Measurements from ENCODE around the gene VPS54. TPM values are rescaled to one million over a fixed set of nuclear protein-coding genes. Genes with fewer than 3 reads are reported as not detected.
"Not testable (repeated sequence)": the region's sequence is repeated elsewhere in the genome, so short reads cannot be mapped to it uniquely, and the experiment has no call there.

VPS54 gene
- total RNA-seq, 2 experiments from 2014 or later: 15.2 to 16.0 TPM

- DNase-seq: no peak
- Mint-ChIP-seq H3K27me3 (no peaks in the 10 kb centered on the region), H3K36me3 (peaks cover 25% of the 10 kb centered on the region), H3K4me1 (peaks cover 38% of the 10 kb centered on the region), H3K9me3 (no peaks in the 10 kb centered on the region), H3K4me3 (no peak overlapping the region), H3K27ac (no peak overlapping the region)
- POLR2A ChIA-PET: no interaction called here
- ATAC-seq (ENCODE audit: low read depth): no peak
Observed at GRCh38 chr2:64015898-64016297, 3.3 kb downstream of the VPS54 start.

GRCh38 chr2:64015391-64015790 is 3.8 kb downstream of the VPS54 start:
- no peak overlapping the region for H3K27ac Mint-ChIP-seq
- no peaks in the 10 kb centered on the region for H3K27me3 Mint-ChIP-seq
- H3K9me3 Mint-ChIP-seq: no peaks in the 10 kb centered on the region
- no peak for DNase-seq
- POLR2A ChIA-PET: no interaction called here
- H3K4me1 Mint-ChIP-seq: peaks cover 38% of the 10 kb centered on the region
- peaks cover 25% of the 10 kb centered on the region for H3K36me3 Mint-ChIP-seq
- no peak for ATAC-seq (ENCODE audit: low read depth)
- no peak overlapping the region for H3K4me3 Mint-ChIP-seq

DNA sequence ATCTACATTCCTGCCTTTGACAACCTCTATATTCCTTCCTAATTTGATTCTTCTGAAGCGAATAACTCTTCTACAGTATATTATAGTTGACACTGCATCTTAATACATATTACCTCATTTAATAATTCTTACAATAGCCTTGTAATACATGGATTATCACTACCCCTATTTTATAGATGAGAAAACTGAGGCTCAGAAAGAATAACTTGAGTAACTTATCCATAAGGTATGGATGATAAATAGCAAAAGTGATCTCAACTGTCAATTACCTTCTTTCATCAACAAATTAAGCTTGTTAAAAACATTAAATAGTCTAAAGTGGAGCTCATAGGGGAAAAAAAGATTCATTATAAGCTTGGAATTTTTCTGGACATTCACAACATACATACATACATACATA is 4.6 kb downstream of the VPS54 start:
- Mint-ChIP-seq H3K36me3 (peaks cover 29% of the 10 kb centered on the region), H3K4me1 (peaks cover 33% of the 10 kb centered on the region), H3K9me3 (no peaks in the 10 kb centered on the region), H3K27ac (no peak overlapping the region), H3K4me3 (no peak overlapping the region), H3K27me3 (no peaks in the 10 kb centered on the region)
- POLR2A ChIA-PET: no interaction called here
- ATAC-seq (ENCODE audit: low read depth) (no peak), DNase-seq (no peak)

DNA sequence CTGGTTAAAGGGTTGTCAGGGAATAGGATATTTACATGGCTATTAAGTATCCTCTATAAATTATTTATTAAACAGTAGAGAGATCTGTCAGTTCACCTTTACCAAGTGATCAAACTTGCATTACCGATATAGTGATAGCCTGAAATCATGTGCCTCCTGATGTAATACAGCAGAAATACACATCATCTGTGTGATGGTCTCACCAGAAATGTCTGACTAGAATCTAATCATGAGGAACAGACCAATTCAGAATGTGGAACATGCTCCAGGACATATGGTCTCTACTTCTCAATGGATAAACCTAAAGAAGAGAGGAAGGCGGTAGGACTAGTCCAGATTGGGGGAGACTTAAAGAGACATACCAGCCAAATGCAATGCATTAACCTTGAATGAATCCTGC is 6.2 kb downstream of the VPS54 start:
- ATAC-seq (ENCODE audit: low read depth) (no peak), DNase-seq (no peak)
- Mint-ChIP-seq H3K27ac (no peak overlapping the region), H3K4me3 (no peak overlapping the region), H3K36me3 (peaks cover 30% of the 10 kb centered on the region), H3K27me3 (no peaks in the 10 kb centered on the region), H3K9me3 (no peaks in the 10 kb centered on the region), H3K4me1 (peaks cover 28% of the 10 kb centered on the region)
- POLR2A ChIA-PET: no interaction called here

DNA sequence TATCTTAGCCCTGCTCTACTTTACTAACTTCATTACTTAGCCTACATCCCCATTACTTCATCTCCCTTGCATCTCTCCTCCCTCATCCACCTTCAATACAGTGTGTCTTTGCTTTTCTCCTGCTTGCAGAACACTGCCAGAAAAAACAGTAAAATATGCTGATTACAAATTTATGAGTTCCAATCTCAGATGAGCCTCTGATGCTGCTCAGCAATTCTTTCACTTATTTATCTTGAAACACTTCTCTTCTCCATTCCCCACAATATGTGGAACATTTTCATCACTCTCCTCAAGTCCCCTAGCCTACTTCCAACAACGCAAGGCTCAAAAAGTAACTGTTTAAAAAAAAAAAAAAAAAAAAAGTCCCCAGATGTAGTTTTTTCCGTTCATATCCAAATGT is 7.1 kb downstream of the VPS54 start:
- POLR2A ChIA-PET: no interaction called here
- no peak for DNase-seq
- H3K4me3 Mint-ChIP-seq: no peak overlapping the region
- no peak overlapping the region for H3K27ac Mint-ChIP-seq
- H3K36me3 Mint-ChIP-seq: peaks cover 35% of the 10 kb centered on the region
- H3K27me3 Mint-ChIP-seq: no peaks in the 10 kb centered on the region
- H3K4me1 Mint-ChIP-seq: peaks cover 26% of the 10 kb centered on the region
- H3K9me3 Mint-ChIP-seq: peaks cover under 1% of the 10 kb centered on the region
- no peak for ATAC-seq (ENCODE audit: low read depth)

GRCh38 chr2:64008434-64009009 is 10.7 kb downstream of the VPS54 start:
- no peak overlapping the region for H3K27ac Mint-ChIP-seq
- H3K9me3 Mint-ChIP-seq: peaks cover 7% of the 10 kb centered on the region
- H3K27me3 Mint-ChIP-seq: no peaks in the 10 kb centered on the region
- no peak overlapping the region for H3K4me3 Mint-ChIP-seq
- DNase-seq: no peak
- peaks cover 17% of the 10 kb centered on the region for H3K4me1 Mint-ChIP-seq
- no peak for ATAC-seq (ENCODE audit: low read depth)
- POLR2A ChIA-PET: no interaction called here
- H3K36me3 Mint-ChIP-seq: peaks cover 40% of the 10 kb centered on the region

DNA sequence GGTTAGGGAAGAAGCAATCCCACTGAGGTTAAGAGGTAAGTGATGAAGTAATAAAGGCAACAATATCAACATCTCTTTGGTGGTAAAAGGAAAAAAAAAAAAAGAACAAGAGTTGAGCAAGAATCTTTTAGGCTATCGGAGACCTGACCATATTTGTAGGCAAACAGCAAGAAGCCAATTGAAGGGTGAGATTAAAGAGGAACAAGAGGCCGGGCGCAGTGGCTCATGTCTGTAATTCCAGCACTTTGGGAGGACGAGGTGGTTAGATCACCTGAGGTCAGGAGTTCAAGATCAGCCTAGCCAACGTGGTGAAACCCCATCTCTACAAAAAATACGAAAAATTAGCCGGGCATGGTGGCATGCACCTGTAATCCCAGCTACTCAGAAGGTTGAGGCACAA is 11.3 kb downstream of the VPS54 start:
- no peak overlapping the region for H3K27ac Mint-ChIP-seq
- no peak for DNase-seq
- H3K9me3 Mint-ChIP-seq: peaks cover 7% of the 10 kb centered on the region
- no peaks in the 10 kb centered on the region for H3K27me3 Mint-ChIP-seq
- no peak overlapping the region for H3K4me3 Mint-ChIP-seq
- peaks cover 14% of the 10 kb centered on the region for H3K4me1 Mint-ChIP-seq
- H3K36me3 Mint-ChIP-seq: peaks cover 37% of the 10 kb centered on the region
- POLR2A ChIA-PET: no interaction called here
- ATAC-seq (ENCODE audit: low read depth): no peak

GRCh38 chr2:64005707-64006356 is 13.4 kb downstream of the VPS54 start:
- Mint-ChIP-seq H3K36me3 (peaks cover 45% of the 10 kb centered on the region), H3K9me3 (peaks cover 7% of the 10 kb centered on the region), H3K27me3 (no peaks in the 10 kb centered on the region), H3K4me3 (no peak overlapping the region), H3K4me1 (peaks cover 7% of the 10 kb centered on the region), H3K27ac (no peak overlapping the region)
- DNase-seq (no peak), ATAC-seq (ENCODE audit: low read depth) (no peak)
- POLR2A ChIA-PET: no interaction called here

GRCh38 chr2:64003239-64003638 is 16.0 kb downstream of the VPS54 start:
- ATAC-seq (ENCODE audit: low read depth) (no peak), DNase-seq (no peak)
- peaks cover 6% of the 10 kb centered on the region for H3K4me1 Mint-ChIP-seq

GRCh38 chr2:64001382-64002101 is 17.7 kb downstream of the VPS54 start:
- no peak overlapping the region for H3K4me3 Mint-ChIP-seq
- H3K4me1 Mint-ChIP-seq: no peaks in the 10 kb centered on the region
- H3K9me3 Mint-ChIP-seq: peaks cover 9% of the 10 kb centered on the region
- H3K36me3 Mint-ChIP-seq: peaks cover 49% of the 10 kb centered on the region
- no peak overlapping the region for H3K27ac Mint-ChIP-seq
- ATAC-seq (ENCODE audit: low read depth): no peak
- POLR2A ChIA-PET: no interaction called here
- no peak for DNase-seq
- H3K27me3 Mint-ChIP-seq: no peaks in the 10 kb centered on the region

More at GRCh38 chr2:64003239-64003638, 16.0 kb downstream of the VPS54 start:
- H3K36me3 Mint-ChIP-seq: peaks cover 52% of the 10 kb centered on the region
- no peak overlapping the region for H3K27ac Mint-ChIP-seq
- POLR2A ChIA-PET: no interaction called here
- H3K9me3 Mint-ChIP-seq: peaks cover 9% of the 10 kb centered on the region
- no peak overlapping the region for H3K4me3 Mint-ChIP-seq
- no peaks in the 10 kb centered on the region for H3K27me3 Mint-ChIP-seq

DNA sequence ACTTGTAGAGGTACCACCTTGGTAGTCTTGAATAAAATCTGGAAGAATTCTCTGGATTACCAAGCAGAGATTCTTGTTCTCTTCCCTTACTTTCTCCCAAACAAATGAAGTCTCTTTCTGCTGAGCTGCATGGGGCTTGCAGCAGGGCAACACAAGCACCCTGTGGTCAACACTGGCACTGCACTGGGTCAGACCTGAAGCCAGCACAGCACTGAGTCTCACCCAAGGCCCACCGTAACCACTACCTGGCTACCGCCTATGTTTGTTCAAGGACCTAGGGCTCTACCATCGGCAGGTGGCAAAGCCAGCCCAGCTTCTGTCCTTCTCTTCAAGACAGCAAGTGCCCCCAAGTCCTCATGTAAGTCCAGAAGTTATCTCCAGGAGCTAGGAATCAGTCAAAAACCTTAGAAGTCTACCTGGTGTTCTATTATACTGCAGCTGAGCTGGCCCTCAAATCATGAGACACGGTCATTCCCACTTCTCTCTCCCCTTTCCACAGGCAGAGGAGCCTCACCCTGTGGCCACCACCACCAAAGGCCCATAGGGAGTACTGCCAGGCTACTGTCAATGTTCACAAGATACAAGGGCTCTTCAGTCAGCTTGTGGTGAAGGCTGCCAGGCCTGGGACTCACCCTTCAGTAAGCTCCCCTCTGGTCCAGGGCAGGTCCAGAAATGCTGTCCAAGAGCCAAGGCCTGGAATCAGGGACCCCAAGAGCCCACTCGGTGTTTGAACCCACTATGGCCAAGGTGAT is 18.4 kb downstream of the VPS54 start:
- POLR2A ChIA-PET: no interaction called here
- ATAC-seq (ENCODE audit: low read depth) (no peak), DNase-seq (no peak)
- H3K27ac Mint-ChIP-seq: no peak overlapping the region
- H3K36me3 Mint-ChIP-seq: peaks cover 45% of the 10 kb centered on the region
- H3K27me3 Mint-ChIP-seq: no peaks in the 10 kb centered on the region
- H3K4me3 Mint-ChIP-seq: no peak overlapping the region
- H3K9me3 Mint-ChIP-seq: peaks cover 8% of the 10 kb centered on the region
- no peaks in the 10 kb centered on the region for H3K4me1 Mint-ChIP-seq

DNA sequence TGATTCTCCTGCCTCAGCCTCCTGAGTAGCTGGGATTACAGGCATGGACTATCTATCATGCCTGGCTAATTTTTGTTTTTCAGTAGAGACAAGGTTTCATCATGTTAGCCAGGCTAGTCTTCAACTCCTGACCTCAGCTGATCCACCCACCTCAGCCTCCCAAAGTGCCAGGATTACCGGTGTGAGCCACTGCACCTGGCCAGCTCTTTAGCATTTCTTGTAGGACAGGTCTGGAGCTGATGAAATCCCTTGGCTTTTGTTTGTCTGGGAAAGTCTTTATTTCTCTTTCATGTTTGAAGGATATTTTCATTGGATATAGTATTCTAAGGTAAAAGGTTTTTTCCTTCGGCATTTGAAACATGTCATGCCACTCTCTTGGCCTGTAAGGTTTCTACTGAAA is 20.2 kb downstream of the VPS54 start:
- no peak overlapping the region for H3K4me3 Mint-ChIP-seq
- no peak for DNase-seq
- H3K27ac Mint-ChIP-seq: no peak overlapping the region
- no peaks in the 10 kb centered on the region for H3K27me3 Mint-ChIP-seq
- POLR2A ChIA-PET: no interaction called here
- ATAC-seq (ENCODE audit: low read depth): no peak
- peaks cover 5% of the 10 kb centered on the region for H3K4me1 Mint-ChIP-seq
- peaks cover 6% of the 10 kb centered on the region for H3K9me3 Mint-ChIP-seq
- H3K36me3 Mint-ChIP-seq: peaks cover 46% of the 10 kb centered on the region

- H3K36me3 Mint-ChIP-seq: peaks cover 43% of the 10 kb centered on the region
- H3K4me1 Mint-ChIP-seq; H3K27me3 Mint-ChIP-seq; H3K27ac Mint-ChIP-seq; DNase-seq; H3K9me3 Mint-ChIP-seq; POLR2A ChIA-PET; ATAC-seq (ENCODE audit: low read depth); H3K4me3 Mint-ChIP-seq: not testable (repeated sequence)
Observed at GRCh38 chr2:63996582-63997198, 22.5 kb downstream of the VPS54 start.

All from activated naive CD8-positive, alpha-beta T cell treated with anti-CD3 and anti-CD28 coated beads, Interleukin-2, amount 10 ng/mL, durations not matched to agents 7 days and 5 days (primary cell).